A673 (cell line): ENCODE data around the gene RRAS2. TPM values are rescaled to one million over a fixed set of nuclear protein-coding genes. Genes with fewer than 3 reads are reported as not detected.

ENCODE experiments used
- BruUV-seq: library from RNA; stranded (reverse); fragments of 400-500 nt; replicated peaks from 2 replicates; lab custom pipeline; 2021; lab: Mats Ljungman, UMichigan
- CTCF ChIA-PET: fragments of 300-600 bp; sonication (Branson Sonifier 250); formaldehyde crosslinking; loops from one replicate; lab custom pipeline; 2022; ENCODE audit warnings: antibody characterized with exemption; lab: Charles Lee
- POLR2A ChIA-PET: fragments of 300-600 bp; sonication (Branson Sonifier 250); formaldehyde crosslinking; loops from one replicate; lab custom pipeline; 2022; ENCODE audit warnings: antibody characterized with exemption; ENCODE audit not compliant: low non-redundant PET; lab: Charles Lee
- DNase-seq: peaks from one replicate; pipeline ENCODE4 v3.0.0-alpha.2; 2015; ENCODE audit warnings: low spot score
- H3K27ac ChIP-seq: fragments of 200-600 bp; sonication (generic); 2 replicates; pipeline ENCODE4 v1.5.1; 2016; ENCODE audit warnings: mixed run types, low read depth, mild to moderate bottlenecking, mixed read lengths, antibody characterized with exemption, low read length; ENCODE audit not compliant: poor library complexity, severe bottlenecking
- H3K27me3 ChIP-seq: fragments of 200-600 bp; sonication (generic); replicated peaks from 2 replicates; pipeline ENCODE4 v1.6.1; 2017; ENCODE audit warnings: mixed run types, low read depth, mild to moderate bottlenecking, mixed read lengths, antibody characterized with exemption, low read length; ENCODE audit not compliant: insufficient read depth, poor library complexity
- H3K36me3 ChIP-seq: fragments of 200-600 bp; sonication (generic); 2 replicates; pipeline ENCODE4 v1.6.1; 2016; ENCODE audit warnings: mixed run types, mild to moderate bottlenecking, mixed read lengths, antibody characterized with exemption, low read length; ENCODE audit not compliant: insufficient read depth, poor library complexity, severe bottlenecking
- H3K4me1 ChIP-seq: fragments of 200-600 bp; sonication (generic); 2 replicates; pipeline ENCODE4 v1.6.1; 2017; ENCODE audit warnings: mixed run types, mild to moderate bottlenecking, mixed read lengths, antibody characterized with exemption, low read length; ENCODE audit not compliant: insufficient read depth, poor library complexity, severe bottlenecking
- H3K4me3 ChIP-seq: fragments of 200-600 bp; sonication (generic); 2 replicates; pipeline ENCODE4 v1.5.1; 2016; ENCODE audit warnings: low read depth, mixed run types, mild to moderate bottlenecking, mixed read lengths, low read length; ENCODE audit not compliant: poor library complexity, severe bottlenecking
- H3K9me3 ChIP-seq: fragments of 200-600 bp; sonication (generic); 2 replicates; pipeline ENCODE4 v1.6.1; 2016; ENCODE audit warnings: mixed run types, low read depth, mild to moderate bottlenecking, mixed read lengths, antibody characterized with exemption, low read length; ENCODE audit not compliant: poor library complexity, severe bottlenecking
- EZH2 ChIP-seq: fragments of 200-600 bp; sonication (generic); IDR thresholded peaks from 2 replicates; pipeline ENCODE4 v1.6.1; 2017; ENCODE audit warnings: borderline replicate concordance, low read depth, mild to moderate bottlenecking, mixed read lengths, antibody characterized with exemption, low read length; ENCODE audit not compliant: poor library complexity, severe bottlenecking
- intact Hi-C: fragments of 100-400 bp; cut with micrococcal nuclease; formaldehyde crosslinking; loops from one replicate; pipeline ENCODE4 v1.10.0; 2022; ENCODE audit not compliant: unreplicated experiment
- total RNA-seq: library from RNA; stranded (reverse); gene quantifications from 2 replicates; pipeline ENCODE4 v1.2.3, GENCODE V29; 2021
- TF ChIP-seq, protein P1 (sequence below): fragments of 300-800, 200-600 bp; sonication (generic); conservative IDR thresholded peaks from 2 replicates; pipeline ENCODE4 v1.5.1; 2017; ENCODE audit warnings: low read depth, mild to moderate bottlenecking, antibody characterized with exemption, low read length, moderate library complexity, mixed read lengths

The RRAS2 gene
- total RNA-seq, 1 experiment from 2014 or later: 23.3 TPM

DNA sequence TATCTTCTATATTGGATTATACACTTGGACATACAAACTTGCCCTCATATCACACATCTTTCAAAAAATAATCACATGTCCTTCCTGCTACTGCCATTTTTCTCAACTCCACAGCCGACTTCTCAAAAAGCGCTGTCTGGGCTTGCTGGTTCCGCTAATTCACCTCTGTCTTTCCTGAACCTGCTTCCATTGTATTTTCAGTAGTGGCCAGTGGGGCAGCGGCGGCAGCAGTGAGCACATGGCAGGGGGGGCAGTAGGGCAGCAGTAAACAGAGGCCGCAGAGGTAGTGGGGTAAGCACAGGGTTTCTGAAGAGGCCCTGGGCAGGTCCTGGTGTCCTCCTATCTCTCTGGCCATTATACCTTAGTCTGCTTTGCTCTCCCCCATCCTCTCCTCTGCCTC is 126.3 kb downstream of the RRAS2 start:
- Histone ChIP-seq H3K27me3 (peaks cover 26% of the 10 kb centered on the region), H3K9me3 (no peaks in the 10 kb centered on the region), H3K27ac (no peak overlapping the region), H3K4me1 (no peaks in the 10 kb centered on the region), H3K4me3 (no peak overlapping the region), H3K36me3 (no peaks in the 10 kb centered on the region)
- ChIA-PET POLR2A (no interaction called here), CTCF (no interaction called here)
- no TSS peak for BruUV-seq
- DNase-seq: no peak
- TF ChIP-seq EZH2: no peak
- TF ChIP-seq, protein P1, sequence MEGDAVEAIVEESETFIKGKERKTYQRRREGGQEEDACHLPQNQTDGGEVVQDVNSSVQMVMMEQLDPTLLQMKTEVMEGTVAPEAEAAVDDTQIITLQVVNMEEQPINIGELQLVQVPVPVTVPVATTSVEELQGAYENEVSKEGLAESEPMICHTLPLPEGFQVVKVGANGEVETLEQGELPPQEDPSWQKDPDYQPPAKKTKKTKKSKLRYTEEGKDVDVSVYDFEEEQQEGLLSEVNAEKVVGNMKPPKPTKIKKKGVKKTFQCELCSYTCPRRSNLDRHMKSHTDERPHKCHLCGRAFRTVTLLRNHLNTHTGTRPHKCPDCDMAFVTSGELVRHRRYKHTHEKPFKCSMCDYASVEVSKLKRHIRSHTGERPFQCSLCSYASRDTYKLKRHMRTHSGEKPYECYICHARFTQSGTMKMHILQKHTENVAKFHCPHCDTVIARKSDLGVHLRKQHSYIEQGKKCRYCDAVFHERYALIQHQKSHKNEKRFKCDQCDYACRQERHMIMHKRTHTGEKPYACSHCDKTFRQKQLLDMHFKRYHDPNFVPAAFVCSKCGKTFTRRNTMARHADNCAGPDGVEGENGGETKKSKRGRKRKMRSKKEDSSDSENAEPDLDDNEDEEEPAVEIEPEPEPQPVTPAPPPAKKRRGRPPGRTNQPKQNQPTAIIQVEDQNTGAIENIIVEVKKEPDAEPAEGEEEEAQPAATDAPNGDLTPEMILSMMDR: peak; percentile 40
- intact Hi-C loops: no loop called here

- intact Hi-C loops: no loop called here
- TF ChIP-seq EZH2: no peak
- TF ChIP-seq, protein P1: no peak
- no peak for DNase-seq
- H3K27me3 ChIP-seq: peaks cover 26% of the 10 kb centered on the region
- BruUV-seq: no TSS peak
- no peak overlapping the region for H3K27ac ChIP-seq
- no peaks in the 10 kb centered on the region for H3K36me3 ChIP-seq
- H3K9me3 ChIP-seq: no peaks in the 10 kb centered on the region
- CTCF ChIA-PET: no interaction called here
- H3K4me3 ChIP-seq: no peak overlapping the region
- POLR2A ChIA-PET: no interaction called here
- no peaks in the 10 kb centered on the region for H3K4me1 ChIP-seq
Measured at GRCh38 chr11:14230407-14230806, 128.6 kb downstream of the RRAS2 start.

DNA sequence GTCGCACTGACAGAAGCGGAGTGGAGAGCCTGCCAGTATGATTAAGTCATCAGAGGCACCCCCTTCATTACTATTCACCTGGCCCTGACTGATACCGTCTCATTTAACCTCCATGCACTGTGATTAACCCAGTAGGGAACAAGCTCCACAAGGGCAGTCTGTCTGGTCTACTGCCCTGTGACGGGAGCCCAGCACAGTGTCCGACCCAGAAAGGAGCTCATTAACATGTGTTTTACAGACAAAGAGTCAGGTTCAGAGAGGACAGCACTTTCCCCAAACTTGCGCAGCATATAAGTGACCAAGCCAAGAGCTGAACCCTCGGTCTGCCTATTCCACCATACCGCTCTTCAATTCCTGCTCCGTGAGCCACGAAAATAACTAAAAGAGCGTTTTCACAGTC is 129.5 kb downstream of the RRAS2 start:
- intact Hi-C loops: no loop called here
- no peaks in the 10 kb centered on the region for H3K36me3 ChIP-seq
- H3K9me3 ChIP-seq: no peaks in the 10 kb centered on the region
- no peaks in the 10 kb centered on the region for H3K4me1 ChIP-seq
- H3K4me3 ChIP-seq: no peak overlapping the region
- peaks cover 21% of the 10 kb centered on the region for H3K27me3 ChIP-seq
- TF ChIP-seq, protein P1: no peak
- no peak for TF ChIP-seq EZH2
- CTCF ChIA-PET: no interaction called here
- no peak overlapping the region for H3K27ac ChIP-seq
- POLR2A ChIA-PET: no interaction called here
- DNase-seq: no peak
- BruUV-seq: no TSS peak
